ENCODE data around the gene NHS. TPM values are rescaled to one million over a fixed set of nuclear protein-coding genes. Genes with fewer than 3 reads are reported as not detected.

NHS gene
- total RNA-seq, 1 experiment from 2014 or later = 5.7 TPM

DNA sequence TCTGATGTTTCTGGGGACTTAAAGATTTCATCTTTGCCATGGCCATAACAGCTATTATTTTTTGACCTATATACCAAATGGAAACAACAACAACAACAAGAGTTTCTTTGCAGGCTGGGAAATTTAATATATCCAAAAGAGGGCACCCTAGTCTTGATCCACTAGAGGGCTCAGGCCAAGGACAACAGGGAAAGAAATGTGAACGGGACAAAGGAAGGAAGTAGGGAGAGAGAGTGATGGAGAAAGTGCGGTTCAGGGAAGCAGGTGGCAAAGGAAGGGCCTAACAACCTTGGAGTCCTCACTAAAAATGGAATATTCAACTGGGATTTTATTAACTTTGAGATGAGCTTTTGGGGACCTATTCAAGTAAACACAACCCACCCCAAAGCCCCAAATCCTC lies 294.5 kb downstream of the NHS start (continued):
- no peak for TF ChIP-seq SRF (IDR thresholded peaks at IDR 0.05; ENCODE audit: low read depth)

DNA sequence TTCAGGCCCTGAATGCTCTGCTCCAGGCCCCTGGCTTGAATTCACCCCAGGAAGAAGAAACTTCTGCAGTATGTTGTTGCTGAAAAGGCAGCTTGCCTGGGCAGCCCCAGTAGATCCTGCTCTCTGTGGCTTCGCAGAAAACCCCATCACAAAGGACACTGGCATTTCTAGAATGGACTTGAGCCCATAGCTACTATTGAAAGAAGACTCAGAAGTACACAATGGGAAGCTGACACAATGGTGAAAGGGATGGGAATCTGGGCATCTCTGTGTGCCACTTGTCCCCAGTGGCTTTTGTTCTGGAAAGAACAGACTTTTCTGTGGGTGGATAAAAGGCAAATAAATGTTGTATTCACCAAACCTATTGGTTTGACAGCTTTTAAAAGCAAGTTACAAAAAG lies 294.9 kb downstream of the NHS start:
- DNase-seq (ENCODE audit: low read depth, low spot score) (no peak), ATAC-seq (no peak)
- Histone ChIP-seq H3K4me3 (replicated peaks in 1 of 2; ENCODE audit: low read depth in 1 of 2, low read length in 2 of 2) (no peak overlapping the region), H3K9me3 (ENCODE audit: control insufficient read depth in 1 of 2, insufficient read depth in 1 of 2, low read depth in 1 of 2, low read length in 2 of 2) (no peaks in the 10 kb centered on the region), H3K27me3 (ENCODE audit: insufficient read depth, low read length) (no peaks in the 10 kb centered on the region), H3K27ac (ENCODE audit: low read depth, low read length) (no peak overlapping the region), H3K4me2 (ENCODE audit: low read length) (no peak overlapping the region), H4K20me1 (ENCODE audit: insufficient read depth) (no peaks in the 10 kb centered on the region), H2AFZ (ENCODE audit: low read depth, low read length, poor library complexity, severe bottlenecking) (no peak overlapping the region), H3K79me2 (ENCODE audit: insufficient read depth, low read length) (no peaks in the 10 kb centered on the region), H3K36me3 (ENCODE audit: control insufficient read depth in 1 of 2, insufficient read depth in 2 of 2, low read length in 2 of 2) (no peaks in the 10 kb centered on the region), H3K4me1 (ENCODE audit: control insufficient read depth in 1 of 2, insufficient read depth in 2 of 2, low read length in 2 of 2) (0 out of 4 replicates have a peak, but pooled peaks cover 0 to 6% of the 10 kb centered on the region in 2 experiments), H3K9me2 (ENCODE audit: insufficient read depth) (no peaks in the 10 kb centered on the region), H3K9ac (ENCODE audit: low read length) (no peak overlapping the region)
- intact Hi-C loops (cut with micrococcal nuclease) = no loop called here
- ChIA-PET CTCF (no interaction called here), POLR2A (no interaction called here), RAD21 (ENCODE audit: low non-redundant PET in 1 of 2, low total read pairs in 2 of 2, uncharacterized antibody in 2 of 2, unreplicated experiment in 2 of 2) (no interaction called here)
- TF ChIP-seq POLR2AphosphoS5 (IDR thresholded peaks at IDR 0.05; ENCODE audit: low read depth, low read length) (no peak), REST (IDR thresholded peaks at IDR 0.05; ENCODE audit: low read depth) (no peak), RAD21 (IDR thresholded peaks at IDR 0.05; ENCODE audit: low read depth) (no peak), EZH2phosphoT487 (IDR thresholded peaks at IDR 0.05; ENCODE audit: borderline replicate concordance) (no peak), CEBPB (IDR thresholded peaks at IDR 0.05; ENCODE audit: low read depth) (no peak), CTCF (IDR thresholded peaks at IDR 0.05 in 2 of 3, conservative IDR thresholded peaks at IDR 0.05 in 1 of 3; ENCODE audit: borderline replicate concordance in 1 of 3, insufficient read depth in 1 of 3, low read depth in 2 of 3, low read length in 2 of 3) (no peak), SRF (IDR thresholded peaks at IDR 0.05; ENCODE audit: low read depth) (no peak), ZBTB33 (IDR thresholded peaks at IDR 0.05; ENCODE audit: extremely low read depth, insufficient replicate concordance, low read length) (no peak), ZFX (IDR thresholded peaks at IDR 0.05) (no peak), SIN3A (IDR thresholded peaks at IDR 0.05; ENCODE audit: low read depth) (no peak), FOSL1 (IDR thresholded peaks at IDR 0.05; ENCODE audit: low read depth) (no peak), EGR1 (IDR thresholded peaks at IDR 0.05; ENCODE audit: low read depth) (no peak)
- BruUV-seq (replicated peaks) = no TSS peak
